OCI-LY1 (cell line): ENCODE measurements around the gene TM4SF1.

ENCODE experiments used
- EZH2 ChIP-seq: fragments of 200-600 bp; sonication (generic), shearing (Covaris generic); IDR thresholded peaks from 2 replicates; pipeline ENCODE4 v1.8.0; 2017; ENCODE audit warnings: borderline replicate concordance, mixed run types, mild to moderate bottlenecking, antibody characterized with exemption, low read length, moderate library complexity, mixed read lengths
- TF ChIP-seq, protein P1 (sequence below): fragments of 200-600 bp; sonication (generic), shearing (Covaris generic); IDR thresholded peaks from 2 replicates; pipeline ENCODE4 v1.5.1; 2017; ENCODE audit warnings: mild to moderate bottlenecking, antibody characterized with exemption, low read length, moderate library complexity, mixed read lengths

DNA sequence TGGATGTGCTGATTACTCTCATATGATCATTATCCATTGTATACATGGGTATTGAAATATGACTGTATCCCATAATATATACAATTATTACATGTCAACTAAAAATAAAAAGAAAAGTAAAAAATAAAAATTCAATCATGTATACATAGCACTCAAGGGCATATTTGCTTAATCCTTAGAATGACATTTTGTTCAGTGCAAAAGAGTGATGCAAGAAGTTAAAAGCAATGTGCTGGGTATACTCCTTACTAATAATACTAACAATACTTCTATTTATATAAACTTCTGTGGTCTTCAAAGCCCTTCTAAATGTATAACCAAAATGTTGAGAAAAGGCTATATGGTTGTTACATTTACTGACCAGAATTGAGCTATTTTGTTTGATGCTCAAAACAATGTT, 23.2 kb upstream of the TM4SF1 start:
- TF ChIP-seq, protein P1, sequence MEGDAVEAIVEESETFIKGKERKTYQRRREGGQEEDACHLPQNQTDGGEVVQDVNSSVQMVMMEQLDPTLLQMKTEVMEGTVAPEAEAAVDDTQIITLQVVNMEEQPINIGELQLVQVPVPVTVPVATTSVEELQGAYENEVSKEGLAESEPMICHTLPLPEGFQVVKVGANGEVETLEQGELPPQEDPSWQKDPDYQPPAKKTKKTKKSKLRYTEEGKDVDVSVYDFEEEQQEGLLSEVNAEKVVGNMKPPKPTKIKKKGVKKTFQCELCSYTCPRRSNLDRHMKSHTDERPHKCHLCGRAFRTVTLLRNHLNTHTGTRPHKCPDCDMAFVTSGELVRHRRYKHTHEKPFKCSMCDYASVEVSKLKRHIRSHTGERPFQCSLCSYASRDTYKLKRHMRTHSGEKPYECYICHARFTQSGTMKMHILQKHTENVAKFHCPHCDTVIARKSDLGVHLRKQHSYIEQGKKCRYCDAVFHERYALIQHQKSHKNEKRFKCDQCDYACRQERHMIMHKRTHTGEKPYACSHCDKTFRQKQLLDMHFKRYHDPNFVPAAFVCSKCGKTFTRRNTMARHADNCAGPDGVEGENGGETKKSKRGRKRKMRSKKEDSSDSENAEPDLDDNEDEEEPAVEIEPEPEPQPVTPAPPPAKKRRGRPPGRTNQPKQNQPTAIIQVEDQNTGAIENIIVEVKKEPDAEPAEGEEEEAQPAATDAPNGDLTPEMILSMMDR: no peak
- TF ChIP-seq EZH2: no peak
